ENCODE results near the gene MYL11.
A peak's percentile ranks its signal among the peaks of the same experiment; 100 is the strongest.

The MYL11 gene

DNA sequence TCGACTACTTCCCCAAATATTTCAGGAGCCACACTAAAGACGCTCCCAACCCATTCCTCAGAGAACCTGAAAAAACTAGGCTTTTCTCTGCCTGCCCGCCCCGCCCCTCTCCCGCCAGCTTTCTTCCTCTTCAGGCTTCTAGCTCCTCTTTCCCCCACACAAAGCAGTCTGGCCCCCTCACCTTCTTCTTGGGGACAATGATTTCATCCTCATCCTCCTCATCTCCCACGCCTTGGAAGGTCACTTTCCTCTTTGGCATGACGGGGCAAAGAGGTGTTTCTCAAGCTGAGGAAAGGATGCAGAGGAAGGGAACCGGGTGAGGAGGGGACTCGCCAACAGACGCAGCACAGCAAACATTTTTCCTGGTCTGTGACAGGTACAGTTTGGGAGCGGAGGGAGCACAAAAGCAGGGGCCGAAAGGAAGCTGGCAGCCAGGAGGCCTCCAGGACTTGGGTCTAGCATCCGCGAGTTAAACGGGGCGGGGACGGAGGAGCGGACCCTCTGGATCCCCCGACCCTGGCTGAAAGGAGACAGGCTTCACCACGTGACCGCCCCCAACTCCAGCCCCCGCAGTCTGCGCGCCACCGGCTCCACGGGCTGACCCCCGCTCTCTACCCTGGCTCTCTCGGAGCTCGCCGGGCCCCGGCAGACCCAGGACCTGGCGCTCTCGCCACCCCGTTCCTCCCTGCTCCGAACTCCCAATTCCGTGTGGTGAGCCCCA is 20.0 kb upstream of the MYL11 start:
- no peak for DNase-seq (ENCODE audit: low read depth)

DNA sequence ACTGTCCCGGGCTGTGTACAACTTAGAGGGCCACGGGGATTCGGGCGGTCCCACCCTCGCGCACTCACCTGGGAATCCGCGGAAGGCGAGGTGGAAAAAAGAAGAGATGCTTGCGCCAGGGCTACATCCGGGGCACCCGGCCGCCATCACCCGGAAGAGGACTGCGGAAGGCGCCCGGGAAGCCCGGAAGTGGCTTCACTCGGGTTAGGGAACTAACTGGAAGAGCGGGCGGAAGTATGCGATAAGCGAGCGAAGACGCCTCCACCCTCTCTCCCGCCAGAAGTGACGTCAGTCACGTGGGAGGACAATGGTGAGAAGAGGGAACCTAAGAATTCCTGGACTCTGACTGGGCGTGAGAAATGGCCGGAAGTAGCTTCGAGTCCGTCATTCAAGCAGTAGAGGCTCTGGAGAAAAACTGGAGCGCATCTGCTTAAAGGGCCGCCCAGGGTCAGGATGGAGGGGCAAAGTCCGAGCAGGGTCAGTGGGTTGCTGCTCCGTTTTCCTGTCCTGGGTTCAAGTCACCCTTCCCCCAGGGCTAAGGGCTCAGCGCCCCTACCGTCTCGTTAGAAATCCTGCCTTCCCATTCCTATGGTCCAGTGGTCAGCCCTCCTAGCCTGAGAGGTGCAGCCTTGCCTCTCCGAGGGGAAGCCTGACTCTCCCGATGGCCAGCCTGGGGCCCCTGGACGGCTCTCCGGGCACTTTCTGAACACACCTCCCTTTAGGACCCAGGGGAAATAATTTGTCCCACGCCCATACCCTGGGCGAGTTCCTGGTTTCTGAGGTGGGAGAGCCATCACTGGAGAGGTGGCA is 19.3 kb upstream of the MYL11 start, which contains the start of gene CD2BP2:
Gene CD2BP2, minus strand, starts transcription at position 165 of the 810 bp plus-strand sequence. CDS start 627 bp downstream, outside the sequence.
- peak; percentile 100 for DNase-seq (ENCODE audit: low read depth)

DNA sequence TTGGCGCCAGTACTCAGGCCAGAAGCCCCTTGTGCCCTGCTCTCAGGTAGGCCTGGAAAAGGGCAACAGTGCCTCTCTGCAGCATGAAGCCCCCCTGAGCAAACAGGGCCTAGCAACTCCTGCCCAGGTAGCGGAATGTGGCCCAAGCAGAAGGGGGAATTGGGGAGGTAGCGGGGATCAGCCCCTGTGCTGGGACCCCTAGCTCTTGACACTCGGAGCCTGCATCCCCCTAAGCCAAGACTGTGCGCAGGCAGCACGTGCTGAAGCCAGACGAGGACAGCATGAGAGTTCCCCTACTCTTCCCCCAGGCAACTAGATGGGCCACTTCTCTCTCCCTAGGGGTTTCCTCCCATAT is 18.7 kb upstream of the MYL11 start:
- DNase-seq (ENCODE audit: low read depth) = no peak

DNA sequence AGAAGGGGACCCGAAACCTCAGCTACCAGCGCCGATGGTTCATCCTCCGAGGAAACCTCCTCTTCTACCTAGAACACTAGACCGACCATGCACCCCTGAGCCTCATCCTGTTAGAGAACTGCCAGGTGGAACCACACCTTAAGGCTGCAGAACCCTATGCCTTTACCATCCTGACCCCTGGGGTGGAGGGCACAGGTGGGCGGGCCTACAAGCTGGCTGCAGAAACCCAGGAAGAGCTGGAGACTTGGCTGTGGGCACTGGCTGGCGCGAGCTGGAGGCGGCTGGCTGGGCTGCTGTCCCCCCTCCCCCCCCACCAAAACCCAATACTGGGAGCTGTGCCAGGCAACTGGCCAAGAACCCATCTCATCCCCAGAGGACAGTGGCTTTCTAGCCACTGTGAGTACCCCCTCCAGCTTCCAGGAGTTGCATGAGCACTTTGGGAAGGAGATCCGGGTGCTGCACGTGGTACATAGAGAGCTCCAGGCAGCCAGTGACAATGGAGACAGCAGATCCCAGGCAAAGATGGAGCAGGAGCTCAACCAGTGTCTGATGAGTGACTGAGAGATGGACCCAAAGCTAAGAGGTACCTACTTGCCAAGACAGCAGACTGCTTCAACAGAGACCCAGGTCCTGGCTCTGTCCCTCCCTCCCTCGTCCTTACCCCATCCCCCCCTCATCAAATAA is 18.1 kb upstream of the MYL11 start:
- no peak for DNase-seq (ENCODE audit: low read depth)

DNA sequence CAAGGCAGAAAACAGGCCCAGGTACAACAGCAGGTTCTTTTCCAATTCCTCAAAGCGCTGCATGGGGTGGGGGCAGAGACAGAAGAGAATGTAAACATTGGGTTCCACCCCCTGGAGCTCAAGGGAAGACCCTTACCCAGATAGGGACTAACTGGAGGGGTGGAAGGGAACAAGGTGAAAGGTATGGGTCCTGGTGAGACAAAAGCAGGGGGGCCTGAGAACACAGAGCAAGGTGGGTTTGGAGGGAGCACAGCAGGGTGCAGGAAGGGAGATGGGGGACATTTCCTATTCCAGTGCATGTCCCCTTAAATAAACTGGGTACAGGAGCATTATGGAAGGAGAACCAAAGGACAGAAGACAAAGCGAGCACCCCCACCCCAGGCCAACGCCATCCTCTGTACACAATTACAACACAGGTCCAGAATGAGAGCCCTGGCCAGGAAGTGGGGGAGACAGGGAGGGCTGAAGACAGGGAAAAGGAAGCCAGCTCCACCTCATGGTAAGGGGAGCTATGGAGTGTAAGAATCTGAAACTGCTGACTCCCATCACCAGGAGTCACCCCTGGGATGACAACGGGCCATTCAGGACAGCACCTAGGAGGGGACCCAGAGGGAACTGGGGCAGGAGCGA is 17.4 kb upstream of the MYL11 start:
- DNase-seq (ENCODE audit: low read depth) = no peak

DNA sequence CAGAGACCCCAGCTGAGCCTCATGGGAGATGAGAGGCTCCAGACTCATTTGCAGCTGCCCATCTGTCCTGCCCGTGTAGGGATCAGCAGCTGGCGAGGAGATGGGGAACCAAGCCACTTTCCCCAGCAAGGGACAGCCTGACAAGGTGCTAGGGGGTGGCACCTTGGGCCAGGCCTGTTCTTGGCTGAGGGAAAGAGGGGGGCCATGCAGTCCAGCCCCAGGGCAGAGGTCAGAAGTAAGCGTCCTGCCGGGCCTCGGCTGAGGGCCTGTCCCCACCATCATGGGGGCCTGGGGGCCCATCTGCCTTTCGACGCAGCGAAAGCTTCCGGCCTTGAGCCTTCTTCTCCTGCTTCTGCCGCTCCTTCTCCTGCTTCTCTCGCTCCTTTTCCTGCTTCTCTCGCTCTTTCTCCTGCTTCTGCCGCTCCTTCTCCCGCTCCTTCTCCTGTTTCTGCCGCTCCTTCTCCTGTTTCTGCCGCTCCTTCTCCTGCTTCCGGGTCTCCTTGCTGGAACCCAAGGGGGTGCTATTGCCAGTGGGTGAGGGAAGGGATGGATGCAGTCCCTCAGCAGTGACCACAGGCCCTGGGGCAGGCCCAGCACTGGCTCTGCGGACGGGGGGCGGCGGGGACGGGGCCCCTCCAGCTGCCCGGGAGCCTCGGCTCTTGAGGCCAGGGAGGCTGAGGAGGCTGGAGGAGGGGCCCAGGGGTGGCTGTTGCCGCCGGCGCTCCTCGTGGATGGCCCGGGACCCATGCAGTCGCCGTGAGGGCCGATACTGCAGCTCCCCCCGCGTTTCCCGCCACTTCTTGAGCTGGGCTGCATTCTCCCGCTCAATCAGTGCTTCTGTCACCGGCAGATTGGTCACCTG is 16.7 kb upstream of the MYL11 start:
- no peak for DNase-seq (ENCODE audit: low read depth)

DNA sequence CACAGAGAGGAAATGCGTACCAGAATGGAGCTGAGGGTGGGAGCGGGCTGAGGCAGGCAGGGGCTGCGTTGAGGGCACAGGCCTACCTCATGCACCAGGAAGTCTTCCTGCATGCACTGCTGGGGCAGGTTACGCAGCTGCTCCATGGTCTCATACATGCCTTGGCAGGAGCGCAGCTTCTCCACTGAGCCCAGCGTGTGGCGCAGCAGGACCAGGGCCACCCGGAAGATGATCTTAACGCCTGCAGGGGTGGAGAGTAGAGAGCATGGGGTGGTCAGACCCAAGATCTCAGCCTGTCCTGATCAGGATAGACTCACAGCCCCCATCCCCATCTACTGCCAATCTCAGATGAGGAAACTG is 16.0 kb upstream of the MYL11 start:
- DNase-seq (ENCODE audit: low read depth) = no peak

DNA sequence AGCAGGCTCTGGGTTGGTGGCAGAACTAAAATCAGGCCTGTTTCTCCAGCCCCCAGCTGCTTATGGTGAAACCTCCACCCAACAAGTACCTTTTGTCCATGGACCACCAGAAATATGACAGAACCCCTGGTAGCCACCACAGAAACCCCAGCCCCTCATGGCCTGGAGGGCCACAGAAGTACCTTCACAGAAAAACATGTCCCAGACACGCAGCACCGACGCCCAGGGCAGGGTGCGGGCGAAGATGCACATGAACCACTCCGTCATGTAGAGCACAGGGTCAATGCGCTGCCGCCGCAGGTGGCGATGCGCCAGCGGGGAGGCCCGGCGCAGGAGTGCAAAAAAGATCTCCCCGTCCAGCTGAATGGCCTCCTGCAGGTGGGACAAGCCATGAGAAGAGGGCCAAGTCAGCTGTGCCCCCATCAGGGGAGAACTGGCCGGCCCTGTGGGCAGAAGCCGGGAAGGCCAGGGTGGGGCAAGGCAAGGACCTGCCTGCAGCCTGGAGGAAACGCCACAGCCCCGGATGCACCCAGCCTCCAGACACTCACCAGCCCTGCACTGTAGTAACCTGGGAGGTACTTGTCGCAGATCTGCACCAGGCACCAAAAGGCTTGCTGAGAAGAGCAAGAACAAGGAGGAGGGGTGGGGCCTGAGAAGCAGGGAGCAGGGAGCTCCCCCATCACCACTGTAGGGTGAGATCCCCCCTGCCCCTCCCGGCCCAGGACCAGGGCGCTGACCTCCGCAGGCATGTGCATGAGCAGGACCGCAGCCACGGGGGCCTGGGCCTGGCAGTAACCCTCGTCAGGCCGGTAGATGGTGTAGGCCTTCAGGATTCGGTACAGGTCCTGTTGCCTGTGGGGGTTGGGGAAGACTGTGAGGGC is 15.4 kb upstream of the MYL11 start:
- no peak for DNase-seq (ENCODE audit: low read depth)

DNA sequence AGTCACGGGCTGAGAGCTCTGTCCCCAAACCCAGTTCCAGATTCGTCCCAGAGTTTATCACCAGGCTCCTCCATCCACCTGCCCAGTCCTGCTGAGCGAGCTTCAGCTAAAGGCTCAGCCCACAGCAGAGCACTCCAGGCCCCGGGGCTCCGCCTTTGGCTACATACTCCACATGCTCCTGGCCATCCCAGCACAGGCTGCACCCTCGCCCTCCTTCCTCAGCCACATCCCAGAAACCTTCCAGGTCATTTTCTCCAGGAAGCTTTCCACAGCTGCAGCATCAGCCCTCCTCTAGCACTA is 14.8 kb upstream of the MYL11 start:
- DNase-seq (ENCODE audit: low read depth) = no peak

DNA sequence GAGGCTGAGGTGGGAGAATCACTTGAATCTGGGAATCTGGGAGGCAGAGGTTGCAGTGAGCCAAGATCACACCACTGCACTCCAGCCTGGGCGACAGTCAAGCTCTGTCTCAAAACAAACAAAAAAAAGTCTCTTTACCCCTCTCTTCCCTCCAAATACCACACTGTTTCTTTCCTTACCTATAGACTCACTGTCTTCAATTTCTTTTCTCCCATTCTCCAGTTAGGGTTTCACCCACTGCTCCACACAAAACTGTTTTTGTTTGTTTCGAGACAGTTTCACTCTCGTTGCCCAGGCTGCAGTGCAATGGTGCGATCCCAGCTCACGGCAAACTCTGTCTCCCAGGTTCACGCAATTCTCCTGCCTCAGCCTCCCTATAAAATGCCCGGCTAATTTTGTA is 13.4 kb upstream of the MYL11 start:
- no peak for DNase-seq (ENCODE audit: low read depth)

DNA sequence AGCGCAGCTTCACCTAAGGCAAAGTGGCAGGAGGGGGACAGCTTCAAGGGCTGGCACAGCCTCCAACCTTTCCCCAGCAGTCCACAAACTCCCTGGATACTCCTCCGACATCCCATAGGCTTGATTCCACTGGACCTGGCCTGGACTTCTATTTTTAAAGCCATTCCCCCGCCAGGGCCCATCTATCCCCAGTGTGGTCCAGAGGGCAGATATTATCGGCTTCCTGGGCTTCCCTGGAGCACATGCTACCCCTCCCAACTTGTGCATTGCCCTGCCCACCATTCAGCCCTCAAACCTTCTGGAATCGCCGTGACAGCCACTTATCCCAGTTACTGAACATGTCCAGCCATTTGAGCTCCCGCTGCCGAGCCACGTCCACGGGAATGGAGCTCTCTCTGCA is 9.4 kb upstream of the MYL11 start:
- no peak for DNase-seq (ENCODE audit: low read depth)

DNA sequence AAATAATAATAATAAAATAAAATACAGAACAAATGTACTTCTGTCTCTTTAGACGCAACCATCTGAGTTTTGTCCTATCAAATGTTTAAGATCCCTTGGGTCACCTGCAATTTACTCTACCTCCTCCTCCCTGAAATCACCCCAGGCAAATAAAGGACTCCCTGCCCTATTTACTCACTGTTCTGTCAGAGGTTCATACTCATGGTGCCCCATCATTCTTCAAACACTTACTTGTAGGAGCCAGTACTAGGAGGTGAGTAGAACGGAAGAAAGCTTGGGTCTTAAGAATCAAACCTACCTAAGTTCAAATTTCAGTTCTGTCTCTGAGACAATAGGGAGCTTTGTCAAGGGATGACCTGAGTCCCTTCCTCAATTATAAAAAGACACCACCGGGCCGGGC is 8.1 kb upstream of the MYL11 start:
- no peak for DNase-seq (ENCODE audit: low read depth)

DNA sequence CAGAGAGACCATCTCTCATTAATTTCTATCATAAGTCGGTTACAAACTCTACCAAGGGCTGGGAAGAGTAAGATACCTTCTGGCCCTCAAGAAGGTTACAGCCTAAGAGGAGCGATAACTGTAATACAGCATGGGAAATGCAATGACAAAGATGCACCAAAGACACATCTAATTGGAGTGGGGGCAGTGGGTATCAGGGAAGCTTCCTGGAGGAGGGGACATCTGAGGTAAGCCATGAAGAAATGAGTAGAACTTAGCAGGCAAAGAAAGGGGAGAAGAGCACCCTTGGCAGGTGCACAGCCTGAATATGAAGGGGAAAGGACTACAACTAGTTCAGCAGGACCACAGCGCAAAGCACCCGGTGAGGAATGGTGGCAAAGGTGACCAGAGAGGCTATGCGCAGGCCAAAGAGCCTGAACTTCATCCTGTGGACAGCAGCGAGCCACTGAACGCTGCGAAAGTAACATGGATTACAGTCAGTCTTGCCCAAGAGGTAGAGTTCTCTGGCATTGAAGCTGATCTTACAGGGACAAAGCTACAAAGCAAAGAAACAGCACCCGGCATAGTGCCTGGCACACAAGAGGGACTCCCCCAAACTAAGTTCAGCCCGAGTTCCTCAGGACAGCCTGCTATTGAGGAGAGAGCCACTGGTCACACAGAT is 7.1 kb upstream of the MYL11 start:
- no peak for DNase-seq (ENCODE audit: low read depth)

DNA sequence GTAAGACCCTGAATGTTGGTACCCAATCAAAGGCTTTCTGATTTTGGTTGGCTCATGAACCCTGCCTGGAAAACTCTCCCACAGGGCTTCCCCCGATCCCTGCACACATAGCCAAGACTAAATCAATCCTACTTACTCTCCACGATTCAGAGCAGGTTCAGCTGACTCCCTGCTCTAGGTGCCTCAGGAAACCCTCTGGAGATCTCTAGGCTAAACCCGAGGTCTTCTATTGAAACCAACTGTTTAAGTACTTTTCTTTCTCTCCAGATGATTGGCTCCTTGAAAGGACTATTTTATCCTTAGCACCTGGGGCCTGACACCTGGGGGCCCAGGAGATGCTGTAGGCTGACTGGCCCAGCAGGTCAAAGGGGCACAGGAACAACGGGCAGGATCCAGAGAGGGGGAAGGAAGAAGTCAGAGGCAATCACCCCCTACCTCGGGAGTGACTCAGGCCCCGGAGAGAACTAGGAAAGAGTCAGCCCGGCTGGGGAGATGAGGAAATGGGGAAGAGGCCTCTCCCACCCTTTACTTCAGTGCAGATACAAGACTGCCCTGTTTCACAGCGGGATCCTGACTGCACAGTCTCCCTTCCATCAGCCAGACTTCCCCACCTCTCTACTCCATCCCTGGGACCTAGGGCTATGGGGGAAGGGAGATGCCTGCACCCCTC is 6.3 kb upstream of the MYL11 start:
- DNase-seq (ENCODE audit: low read depth) = peak; percentile 43

DNA sequence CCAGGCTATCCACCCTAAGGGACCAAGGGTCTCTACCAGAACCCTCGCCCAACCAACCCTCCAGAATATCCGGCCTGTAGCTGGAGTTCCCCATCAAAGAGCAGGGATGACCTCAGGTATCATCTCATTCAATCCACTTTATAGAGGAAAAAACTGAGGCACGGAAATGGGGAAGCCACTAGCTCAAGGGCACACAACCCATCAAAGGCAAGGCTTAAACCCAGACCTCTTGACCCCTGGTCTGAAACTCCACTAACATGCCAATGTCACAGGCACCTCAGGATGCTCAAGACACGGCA is 5.9 kb upstream of the MYL11 start:
- DNase-seq (ENCODE audit: low read depth) = no peak

DNA sequence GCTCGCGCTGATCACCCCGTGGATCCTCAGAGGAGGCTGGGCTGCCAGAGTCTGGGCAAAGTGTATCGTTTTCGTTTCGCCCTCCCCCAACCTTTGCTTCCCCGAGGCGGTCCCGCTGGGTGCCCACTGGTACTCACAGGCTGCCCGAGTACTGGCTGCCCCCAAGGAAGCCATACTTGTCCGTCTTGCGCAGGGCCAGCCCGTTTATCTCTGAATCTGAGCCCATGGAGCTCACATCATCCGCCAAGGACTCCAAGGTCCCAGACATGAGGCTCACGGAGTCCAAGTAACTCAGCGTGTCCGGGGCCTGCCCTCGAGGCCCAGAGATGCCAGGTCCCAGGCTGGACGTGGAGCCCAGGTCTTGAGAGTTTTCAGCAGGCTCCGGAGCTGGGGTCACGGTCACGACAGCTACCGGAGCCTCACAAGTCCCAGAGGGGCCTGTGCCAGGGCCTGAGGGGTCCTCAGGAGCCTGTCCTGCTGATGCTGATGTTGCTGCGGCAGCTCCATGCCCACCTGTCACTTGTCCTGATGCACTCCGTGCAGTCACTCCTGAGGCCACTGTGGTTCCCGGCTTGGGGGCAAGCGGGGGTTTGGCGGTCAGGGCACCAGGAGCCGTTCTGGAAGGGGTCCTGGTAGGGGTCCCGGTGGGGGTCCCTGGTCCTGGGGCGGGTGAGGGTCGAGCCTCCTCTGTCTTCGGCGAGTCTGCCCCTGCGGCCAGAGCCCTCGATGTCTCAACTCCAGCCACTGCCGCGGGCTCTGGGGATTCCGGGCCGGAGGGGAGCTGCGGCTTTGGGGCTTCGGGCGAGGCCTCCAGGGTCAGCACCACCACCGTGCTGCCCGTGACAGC is 5.3 kb upstream of the MYL11 start:
- no peak for DNase-seq (ENCODE audit: low read depth)

DNA sequence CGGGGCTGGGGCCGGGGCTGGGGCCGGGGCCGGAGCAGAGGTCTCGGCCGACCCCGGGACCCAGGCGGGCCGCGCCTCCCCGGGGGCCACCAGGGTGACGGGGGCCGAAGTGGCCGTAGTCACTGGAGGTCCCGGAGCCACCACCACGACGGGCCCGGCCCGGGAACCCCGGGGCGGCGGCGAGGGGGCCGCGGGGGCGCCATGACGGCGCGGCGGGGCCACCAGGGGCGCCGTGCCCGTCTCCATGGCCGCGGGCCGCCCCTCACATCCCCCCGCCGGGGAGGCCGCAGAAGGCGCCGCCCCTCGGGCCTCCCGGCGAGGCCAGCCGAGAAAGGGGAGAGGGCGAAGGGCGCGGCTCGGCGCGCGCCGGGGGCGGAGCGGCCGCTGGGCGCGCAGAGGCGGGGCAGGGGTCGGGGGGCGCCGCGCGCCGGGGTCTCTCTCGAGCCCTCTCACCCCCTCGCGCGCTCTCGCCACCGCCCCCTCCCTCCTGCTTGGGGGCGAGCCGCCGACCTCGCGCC is 4.6 kb upstream of the MYL11 start:
- no peak for DNase-seq (ENCODE audit: low read depth)

DNA sequence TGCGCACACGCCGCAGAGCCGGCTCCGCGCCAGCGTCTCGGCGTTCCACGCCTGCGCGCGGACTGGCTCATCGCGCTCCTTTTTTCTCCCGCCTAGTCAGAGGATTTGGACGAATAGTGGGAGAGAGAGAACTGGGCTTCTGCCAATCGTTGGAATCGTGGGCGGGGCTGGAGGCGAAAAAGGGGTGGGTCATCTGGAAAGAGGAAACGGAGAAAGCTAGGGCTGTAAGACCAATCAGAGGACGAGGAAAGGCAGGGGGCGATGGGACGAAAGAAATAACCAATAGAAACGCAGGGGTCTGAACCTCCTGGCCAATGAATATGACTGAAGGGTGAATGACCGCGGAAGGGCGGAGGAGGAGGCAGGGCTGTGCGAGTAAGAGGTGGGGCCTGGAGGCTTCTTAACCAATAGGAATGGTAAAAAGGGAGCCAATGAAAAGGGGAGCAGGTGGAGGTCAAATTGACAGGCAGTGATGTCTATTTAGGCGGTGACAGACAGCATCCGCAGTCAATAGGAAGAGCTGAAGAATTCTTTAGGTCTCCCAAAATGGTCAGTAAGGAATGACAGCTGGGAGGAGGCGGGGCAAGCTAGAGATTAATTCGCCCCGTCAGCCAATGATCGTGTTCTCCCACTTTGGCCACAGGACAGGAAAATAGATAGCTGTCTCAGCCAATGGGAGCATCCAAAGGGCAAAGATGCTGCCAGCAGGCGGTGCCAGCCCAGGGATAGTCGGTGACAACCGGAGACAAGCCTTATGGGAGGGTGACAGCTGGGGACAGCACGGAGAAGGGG is 4.0 kb upstream of the MYL11 start, which contains the start of gene TBC1D10B:
Gene TBC1D10B, minus strand, starts transcription at position 39 of the 792 bp plus-strand sequence. CDS start 311 bp downstream, outside the sequence.
- peak; percentile 100 for DNase-seq (ENCODE audit: low read depth)

All from stromal cell of bone marrow (primary cell).